Measurements from ENCODE around the gene PDZRN3.

Gene PDZRN3

DNA sequence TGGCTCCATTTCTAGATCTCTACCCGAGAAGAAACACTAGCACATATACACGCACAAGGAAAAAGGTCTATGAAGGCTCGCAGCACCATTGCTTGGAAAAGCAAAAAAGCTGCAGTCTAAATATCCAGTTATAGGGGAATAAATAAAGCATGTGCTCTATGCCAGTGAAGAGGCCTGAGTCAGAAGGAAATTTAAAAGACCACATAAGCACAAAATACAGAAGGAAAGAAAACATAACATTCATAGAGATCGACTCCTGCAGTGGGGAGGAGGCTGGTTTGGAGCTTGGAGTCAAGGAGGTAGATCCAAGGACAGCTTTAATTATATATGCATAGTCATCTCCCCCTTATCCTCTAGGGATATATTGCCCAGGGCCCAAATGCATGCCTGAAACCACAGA lies 114.4 kb downstream of the PDZRN3 start:
- H3K27ac ChIP-seq, result peak overlapping the region; percentile 99
- TF ChIP-seq, protein P1, sequence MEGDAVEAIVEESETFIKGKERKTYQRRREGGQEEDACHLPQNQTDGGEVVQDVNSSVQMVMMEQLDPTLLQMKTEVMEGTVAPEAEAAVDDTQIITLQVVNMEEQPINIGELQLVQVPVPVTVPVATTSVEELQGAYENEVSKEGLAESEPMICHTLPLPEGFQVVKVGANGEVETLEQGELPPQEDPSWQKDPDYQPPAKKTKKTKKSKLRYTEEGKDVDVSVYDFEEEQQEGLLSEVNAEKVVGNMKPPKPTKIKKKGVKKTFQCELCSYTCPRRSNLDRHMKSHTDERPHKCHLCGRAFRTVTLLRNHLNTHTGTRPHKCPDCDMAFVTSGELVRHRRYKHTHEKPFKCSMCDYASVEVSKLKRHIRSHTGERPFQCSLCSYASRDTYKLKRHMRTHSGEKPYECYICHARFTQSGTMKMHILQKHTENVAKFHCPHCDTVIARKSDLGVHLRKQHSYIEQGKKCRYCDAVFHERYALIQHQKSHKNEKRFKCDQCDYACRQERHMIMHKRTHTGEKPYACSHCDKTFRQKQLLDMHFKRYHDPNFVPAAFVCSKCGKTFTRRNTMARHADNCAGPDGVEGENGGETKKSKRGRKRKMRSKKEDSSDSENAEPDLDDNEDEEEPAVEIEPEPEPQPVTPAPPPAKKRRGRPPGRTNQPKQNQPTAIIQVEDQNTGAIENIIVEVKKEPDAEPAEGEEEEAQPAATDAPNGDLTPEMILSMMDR (conservative IDR thresholded peaks at IDR 0.05), result no peak

DNA sequence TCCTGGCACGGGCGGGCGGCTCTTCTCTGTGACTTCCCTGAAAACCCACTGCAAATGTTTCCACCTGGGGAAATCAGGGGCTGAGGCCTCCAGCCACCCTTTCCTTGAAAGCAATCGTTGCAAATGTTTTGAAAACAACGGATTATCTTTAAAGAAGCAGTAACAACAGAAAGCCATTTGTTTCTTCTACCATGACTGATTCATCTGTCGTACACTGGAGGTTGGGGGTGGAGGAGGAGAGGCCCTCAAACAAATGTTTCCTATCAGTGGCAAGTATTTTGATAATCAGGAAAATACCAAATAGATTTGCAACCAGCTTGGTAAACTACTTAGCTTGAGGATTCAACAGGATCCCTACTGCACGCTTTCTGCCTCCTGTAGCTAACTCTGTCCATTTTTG lies 114.9 kb downstream of the PDZRN3 start:
- peak overlapping the region; percentile 99 for H3K27ac ChIP-seq
- TF ChIP-seq, protein P1 (conservative IDR thresholded peaks at IDR 0.05), result no peak

DNA sequence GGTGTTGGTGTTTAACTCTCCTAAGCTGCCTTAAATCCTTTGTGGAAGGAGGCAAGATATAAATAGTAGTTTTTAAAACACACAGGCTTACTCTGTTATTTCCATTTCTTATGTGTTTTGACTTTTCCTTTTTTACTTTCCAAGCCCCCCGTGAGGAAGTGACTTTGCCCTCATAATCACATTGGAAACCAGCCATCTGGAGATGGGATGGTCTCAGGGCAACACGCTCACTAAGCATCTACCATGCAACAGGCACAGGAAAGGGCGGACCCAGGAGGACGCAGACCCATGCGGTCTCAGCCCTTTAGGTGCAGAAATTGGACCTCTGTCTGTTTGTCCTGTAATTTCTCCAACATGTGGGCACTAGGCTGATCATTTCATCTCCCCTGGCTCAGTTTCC lies 115.7 kb downstream of the PDZRN3 start:
- TF ChIP-seq, protein P1 (conservative IDR thresholded peaks at IDR 0.05), result no peak
- peak overlapping the region; percentile 99 for H3K27ac ChIP-seq

DNA sequence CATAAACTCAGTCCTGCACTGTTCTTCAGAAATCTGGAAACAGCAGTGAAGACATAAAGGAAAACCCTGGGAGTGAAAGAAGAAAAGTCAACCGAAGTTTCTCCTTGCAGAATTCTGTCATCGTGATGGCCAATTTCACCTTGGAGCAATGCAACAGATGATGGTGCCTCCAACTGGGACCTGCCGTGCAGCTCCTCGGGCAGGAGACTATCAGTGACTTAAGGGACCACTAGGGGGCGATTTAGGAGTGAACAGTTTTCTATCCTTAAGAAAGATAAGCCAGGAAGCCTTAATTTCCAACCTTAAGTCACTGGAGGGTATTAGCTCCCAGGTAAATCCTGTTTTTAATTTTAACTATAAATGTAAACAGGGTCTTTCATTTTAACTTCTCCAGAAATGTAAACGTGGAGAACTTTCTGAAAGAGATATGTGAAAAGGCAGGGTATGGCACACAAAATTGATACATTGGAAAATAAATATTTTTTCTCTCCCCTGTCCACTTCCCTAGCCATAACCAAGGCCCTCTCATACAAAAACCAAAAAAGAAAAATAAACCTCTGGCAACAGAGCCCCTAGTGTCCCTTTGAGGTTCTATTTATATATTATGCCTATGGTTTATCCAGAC lies 116.3 kb downstream of the PDZRN3 start:
- TF ChIP-seq, protein P1 (conservative IDR thresholded peaks at IDR 0.05), result peak; percentile 91
- H3K27ac ChIP-seq, result peak overlapping the region; percentile 99

DNA sequence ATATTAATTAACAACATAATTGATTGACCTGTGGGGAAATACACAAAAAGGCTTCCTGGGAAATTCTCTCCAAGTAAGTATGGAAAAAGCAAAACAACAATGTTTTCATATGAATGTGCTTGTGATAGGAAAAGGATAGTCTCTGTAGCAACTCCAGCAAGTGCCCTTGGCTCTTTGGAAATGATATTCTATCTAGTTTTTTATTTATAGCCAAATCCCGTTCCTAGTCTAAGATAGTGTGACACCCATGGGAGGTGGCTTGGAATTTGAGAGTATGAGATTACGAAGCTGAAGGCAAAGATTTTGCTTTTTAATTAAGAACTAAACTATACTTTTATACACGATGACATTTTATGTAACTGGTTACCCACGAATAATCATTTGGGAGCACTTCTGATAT lies 119.9 kb downstream of the PDZRN3 start:
- H3K27ac ChIP-seq, result peak overlapping the region; percentile 75
- TF ChIP-seq, protein P1 (conservative IDR thresholded peaks at IDR 0.05), result no peak

DNA sequence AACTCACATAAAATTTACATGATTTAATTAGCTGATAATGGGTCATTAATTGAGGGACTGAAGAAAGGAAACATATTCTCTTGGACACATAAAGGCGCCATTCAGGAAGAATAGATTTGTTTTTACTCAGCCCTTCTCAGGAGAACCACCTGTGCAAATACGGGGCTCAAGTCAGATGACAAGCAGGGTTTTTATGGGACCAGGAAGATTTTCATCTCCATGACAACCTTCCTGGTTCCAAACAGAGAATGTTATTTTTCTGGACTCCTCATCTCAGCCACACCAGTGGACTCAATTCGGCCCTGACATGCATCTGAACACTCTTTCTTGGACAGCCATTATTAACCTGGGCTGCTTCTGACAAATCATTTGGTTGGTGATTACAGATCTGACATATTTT lies 120.5 kb downstream of the PDZRN3 start:
- H3K27ac ChIP-seq, result peak overlapping the region; percentile 75
- TF ChIP-seq, protein P1 (conservative IDR thresholded peaks at IDR 0.05), result no peak

DNA sequence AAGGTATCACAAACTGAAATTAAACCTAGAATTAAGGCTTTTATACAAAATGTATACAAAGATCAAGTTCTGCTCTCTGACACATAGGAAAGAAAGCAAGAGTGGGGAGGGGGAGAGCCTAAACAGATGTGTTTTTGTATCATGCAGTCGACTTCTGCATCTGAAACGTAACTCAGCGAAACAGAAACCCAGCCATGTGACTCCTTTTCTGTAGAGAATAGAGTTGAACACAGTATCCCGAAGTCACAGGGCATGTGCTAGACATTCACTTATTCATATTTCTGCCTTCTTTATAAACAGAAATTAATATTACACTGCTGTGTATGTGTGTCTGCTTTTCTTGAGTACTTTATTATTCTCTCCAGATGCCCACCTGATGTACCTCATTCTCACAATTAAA lies 121.0 kb downstream of the PDZRN3 start:
- TF ChIP-seq, protein P1 (conservative IDR thresholded peaks at IDR 0.05), result no peak
- H3K27ac ChIP-seq, result peak overlapping the region; percentile 75

All from VCaP (cell line).